ENCODE measurements around the gene FBXO40. TPM values are rescaled to one million over a fixed set of nuclear protein-coding genes. Genes with fewer than 3 reads are reported as not detected.

FBXO40 gene
- under 1 TPM in 1 of 3 donors, not detected in 2; 0.10 TPM for total RNA-seq
- long read RNA-seq, donor 1: 0 reads
- long read RNA-seq, donor 2: 0 reads

- ATAC-seq: peak; percentile 38
- DNase-seq: peak in 1 of 3 donors; percentile 16
These were observed at the start of gene FBXO40 for GRCh38 chr3:121592856-121593702. TSS of gene FBXO40 (plus strand) at chr3:121593379. CDS start at chr3:121620576, 27,197 bp downstream.

GRCh38 chr3:121545049-121545573, 48.1 kb upstream of the FBXO40 start:
- DNase-seq (peak in 1 of 3 donors; percentile 16), ATAC-seq (peak; percentile 15)
- H3K9me3 ChIP-seq: no peaks in the 10 kb centered on the region
- intact Hi-C loops (cut with DNase I, micrococcal nuclease): no loop called here
- H3K4me1 ChIP-seq (ENCODE audit: low read depth): peaks cover 19% of the 10 kb centered on the region
- peak overlapping the region; percentile 31 for H3K4me3 ChIP-seq
- no peaks in the 10 kb centered on the region for H3K36me3 ChIP-seq (ENCODE audit: low read depth)
- TF ChIP-seq CTCF (IDR thresholded peaks at IDR 0.05): no peak

More at GRCh38 chr3:121592856-121593702, at the start of gene FBXO40:
- no peak for TF ChIP-seq CTCF (IDR thresholded peaks at IDR 0.05)
- Histone ChIP-seq H3K9me3 (no peaks in the 10 kb centered on the region), H3K36me3 (ENCODE audit: low read depth) (no peaks in the 10 kb centered on the region), H3K4me3 (no peak within 1 kb of the TSS), H3K4me1 (ENCODE audit: low read depth) (no peaks in the 10 kb centered on the region)
- intact Hi-C loops (cut with DNase I, micrococcal nuclease): no loop called here

GRCh38 chr3:121545574-121546455, 47.4 kb upstream of the FBXO40 start, which contains the start of gene POLQ:
TSS of gene POLQ (minus strand) at chr3:121545988. CDS start at chr3:121545877, 111 bp downstream.
- peaks cover 19% of the 10 kb centered on the region for H3K4me1 ChIP-seq (ENCODE audit: low read depth)
- no peak for TF ChIP-seq CTCF (IDR thresholded peaks at IDR 0.05)
- ATAC-seq: peak; percentile 97
- intact Hi-C loops (cut with DNase I, micrococcal nuclease): no loop called here
- H3K4me3 ChIP-seq: peak within 1 kb of the TSS; percentile 31
- H3K36me3 ChIP-seq (ENCODE audit: low read depth): no peaks in the 10 kb centered on the region
- DNase-seq: peak; percentile 91 to 95 (median 94)
- H3K9me3 ChIP-seq: no peaks in the 10 kb centered on the region

- Histone ChIP-seq H3K4me1 (ENCODE audit: low read depth) (peaks cover 12% of the 10 kb centered on the region), H3K9me3 (no peaks in the 10 kb centered on the region), H3K4me3 (no peak overlapping the region), H3K36me3 (ENCODE audit: low read depth) (no peaks in the 10 kb centered on the region)
- TF ChIP-seq CTCF (IDR thresholded peaks at IDR 0.05): no peak
- intact Hi-C loops (cut with DNase I, micrococcal nuclease): no loop called here
- DNase-seq (no peak), ATAC-seq (no peak)
These were observed 40.8 kb upstream of the FBXO40 start for GRCh38 chr3:121552379-121552778.

GRCh38 chr3:121552797-121553196, 40.4 kb upstream of the FBXO40 start:
- ATAC-seq (no peak), DNase-seq (no peak)
- TF ChIP-seq CTCF (IDR thresholded peaks at IDR 0.05): no peak
- H3K9me3 ChIP-seq: no peaks in the 10 kb centered on the region
- peaks cover 12% of the 10 kb centered on the region for H3K4me1 ChIP-seq (ENCODE audit: low read depth)
- no peak overlapping the region for H3K4me3 ChIP-seq
- intact Hi-C loops (cut with DNase I, micrococcal nuclease): no loop called here
- no peaks in the 10 kb centered on the region for H3K36me3 ChIP-seq (ENCODE audit: low read depth)

All from mucosa of descending colon (tissue), 3 donors.